NCI-H2081 treated with DMSO at 0.1 percent for 48 hours (cell line): ENCODE results near the gene POLD1.
"Not testable (repeated sequence)": the region's sequence is repeated elsewhere in the genome, so short reads cannot be mapped to it uniquely, and the experiment has no call there.

Source experiments
- DNase-seq: peaks from one replicate; lab custom pipeline; 2025; lab: John Stamatoyannopoulos, UW

The POLD1 gene

DNA sequence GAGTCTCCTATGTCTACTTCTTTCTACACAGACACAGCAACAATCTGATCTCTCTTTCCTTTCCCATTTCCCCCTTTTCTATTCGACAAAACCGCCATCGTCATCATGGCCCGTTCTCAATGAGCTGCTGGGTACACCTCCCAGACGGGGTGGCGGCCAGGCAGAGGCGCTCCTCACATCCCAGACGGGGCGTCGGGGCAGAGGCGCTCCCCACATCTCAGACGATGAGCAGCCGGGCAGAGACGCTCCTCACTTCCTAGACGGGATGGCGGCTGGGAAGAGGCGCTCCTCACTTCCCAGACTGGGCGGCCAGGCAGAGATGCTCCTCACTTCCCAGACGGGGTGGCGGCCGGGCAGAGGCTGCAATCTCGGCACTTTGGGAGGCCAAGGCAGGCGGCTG lies 6.8 kb downstream of the POLD1 start:
- not testable (repeated sequence) for DNase-seq

DNA sequence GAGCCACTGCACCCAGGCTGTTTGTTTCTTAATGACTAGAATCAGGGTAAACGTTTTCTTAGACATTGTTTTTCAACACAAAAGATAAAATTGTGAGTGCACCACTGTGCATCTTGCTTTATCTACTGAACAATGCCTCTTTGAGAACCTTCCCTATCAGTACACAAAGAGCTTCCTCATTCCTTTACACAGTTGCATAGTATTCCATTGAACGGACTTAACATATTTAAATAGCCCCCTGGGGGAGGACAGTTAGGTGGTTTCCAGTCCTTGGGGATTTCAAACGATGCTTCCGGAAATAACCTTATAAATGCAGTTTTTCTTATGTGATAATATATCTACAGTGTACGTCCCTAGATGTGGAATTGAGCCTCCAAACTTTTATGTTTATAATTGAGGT lies 8.6 kb downstream of the POLD1 start:
- no peak for DNase-seq

GRCh38 chr19:50393589-50393988 lies 9.4 kb downstream of the POLD1 start:
- no peak for DNase-seq

DNA sequence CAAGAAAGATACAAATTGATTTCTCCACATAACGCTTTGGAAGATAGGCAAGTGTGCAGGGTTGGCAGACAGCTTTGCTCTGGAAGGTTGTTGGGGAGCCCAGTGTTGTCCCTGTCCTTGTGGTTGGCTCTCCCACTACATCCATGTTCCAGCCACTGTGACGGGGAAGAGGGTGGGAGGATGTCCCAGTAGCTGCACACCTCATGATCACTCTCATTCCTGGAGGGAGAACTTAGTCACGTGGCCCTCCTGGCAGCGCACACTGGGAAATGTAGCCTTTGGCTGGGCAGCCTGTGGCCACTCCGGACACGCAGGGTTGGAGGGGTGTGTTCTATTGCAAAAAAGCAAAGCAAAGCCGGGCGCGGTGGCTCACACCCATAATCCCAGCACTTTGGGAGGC lies 9.9 kb downstream of the POLD1 start:
- no peak for DNase-seq

DNA sequence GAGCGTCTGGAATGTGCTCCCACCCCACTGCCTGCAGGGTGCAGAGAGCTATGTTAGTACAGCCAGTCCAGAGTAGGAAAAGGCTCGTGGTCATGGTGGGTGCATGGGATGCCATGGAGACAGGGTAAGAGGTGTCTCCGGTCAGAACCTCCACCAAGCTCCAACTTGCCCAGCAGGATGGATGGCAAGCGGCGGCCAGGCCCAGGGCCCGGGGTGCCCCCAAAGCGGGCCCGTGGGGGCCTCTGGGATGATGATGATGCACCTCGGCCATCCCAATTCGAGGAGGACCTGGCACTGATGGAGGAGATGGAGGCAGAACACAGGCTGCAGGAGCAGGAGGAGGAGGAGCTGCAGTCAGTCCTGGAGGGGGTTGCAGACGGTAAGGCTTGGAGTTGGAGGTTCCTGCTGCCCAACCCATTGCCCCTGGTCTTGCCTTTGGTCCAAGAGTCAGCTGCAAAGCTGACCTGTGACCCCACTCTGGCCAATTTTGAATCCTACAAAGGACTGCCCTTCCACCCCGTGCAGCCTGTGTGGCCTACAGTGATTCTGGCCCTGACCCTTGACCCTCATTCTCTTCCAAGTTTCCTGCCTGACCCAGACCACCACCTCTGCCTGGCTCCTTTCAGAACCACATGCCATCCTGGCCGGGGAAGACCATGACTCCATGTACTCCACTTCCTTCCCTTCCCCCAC lies 14.7 kb downstream of the POLD1 start:
- DNase-seq: no peak

DNA sequence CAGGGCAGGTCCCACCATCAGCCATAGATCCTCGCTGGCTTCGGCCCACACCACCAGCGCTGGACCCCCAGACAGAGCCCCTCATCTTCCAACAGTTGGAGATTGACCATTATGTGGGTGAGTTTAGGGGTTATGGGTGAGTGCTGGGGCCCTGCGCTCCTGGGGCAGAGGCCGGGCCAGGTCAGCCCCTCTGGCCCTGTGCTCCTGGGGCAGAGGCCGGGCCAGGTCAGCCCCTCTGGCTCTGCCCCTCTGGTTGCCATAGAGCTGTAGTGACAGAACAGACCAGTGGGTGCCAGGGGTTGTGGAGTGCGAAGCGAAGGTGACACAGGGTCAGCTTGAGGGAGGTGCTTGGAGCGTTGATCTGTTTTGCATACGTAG lies 15.2 kb downstream of the POLD1 start:
- no peak for DNase-seq

DNA sequence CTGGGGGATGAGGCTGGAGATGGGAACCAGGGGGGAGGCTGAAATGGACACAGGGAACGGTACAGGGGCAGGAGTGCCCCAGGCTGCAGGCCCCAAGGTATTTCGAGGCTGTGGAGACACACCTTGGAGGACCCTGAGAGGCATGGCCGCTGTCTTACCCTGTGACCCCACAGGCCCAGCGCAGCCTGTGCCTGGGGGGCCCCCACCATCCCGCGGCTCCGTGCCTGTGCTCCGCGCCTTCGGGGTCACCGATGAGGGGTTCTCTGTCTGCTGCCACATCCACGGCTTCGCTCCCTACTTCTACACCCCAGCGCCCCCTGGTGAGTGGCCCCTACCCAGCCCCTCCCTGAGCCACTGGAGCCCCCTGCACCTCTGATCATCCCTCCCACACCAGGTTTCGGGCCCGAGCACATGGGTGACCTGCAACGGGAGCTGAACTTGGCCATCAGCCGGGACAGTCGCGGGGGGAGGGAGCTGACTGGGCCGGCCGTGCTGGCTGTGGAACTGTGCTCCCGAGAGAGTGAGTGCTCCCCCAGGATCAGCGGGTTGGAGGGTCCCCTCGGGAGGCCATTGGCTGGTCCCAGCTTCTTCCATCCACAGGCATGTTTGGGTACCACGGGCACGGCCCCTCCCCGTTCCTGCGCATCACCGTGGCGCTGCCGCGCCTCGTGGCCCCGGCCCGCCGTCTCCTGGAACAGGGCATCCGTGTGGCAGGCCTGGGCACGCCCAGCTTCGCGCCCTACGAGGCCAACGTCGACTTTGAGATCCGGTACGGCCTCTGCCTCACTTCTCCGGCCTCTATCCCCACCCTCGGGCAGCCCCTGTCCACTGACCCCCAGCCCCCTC lies 17.7 kb downstream of the POLD1 start:
- DNase-seq: no peak

- DNase-seq: no peak
These were observed 18.6 kb downstream of the POLD1 start for GRCh38 chr19:50402544-50403301.

GRCh38 chr19:50406156-50406820 lies 22.1 kb downstream of the POLD1 start:
- no peak for DNase-seq

- DNase-seq: no peak
These were observed 22.7 kb downstream of the POLD1 start for GRCh38 chr19:50406829-50407228.

DNA sequence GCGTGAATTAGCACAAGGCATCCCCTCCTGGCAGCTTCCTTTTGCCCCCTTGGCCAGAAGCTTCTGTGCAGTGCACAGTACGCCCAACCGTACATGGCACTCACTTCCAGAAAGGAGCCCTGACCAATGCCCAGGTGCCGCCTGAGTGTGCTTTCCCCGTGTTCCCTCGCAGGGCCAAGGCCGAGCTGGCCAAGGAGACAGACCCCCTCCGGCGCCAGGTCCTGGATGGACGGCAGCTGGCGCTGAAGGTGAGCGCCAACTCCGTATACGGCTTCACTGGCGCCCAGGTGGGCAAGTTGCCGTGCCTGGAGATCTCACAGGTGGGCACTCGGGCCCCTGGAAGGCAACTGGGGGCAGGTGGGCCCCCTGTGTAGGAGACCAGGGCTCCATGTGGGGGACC lies 25.2 kb downstream of the POLD1 start:
- DNase-seq: no peak

- DNase-seq: no peak
These were observed 26.0 kb downstream of the POLD1 start for GRCh38 chr19:50410109-50410508.

- DNase-seq: no peak
These were observed 28.3 kb downstream of the POLD1 start for GRCh38 chr19:50412419-50412818.

- DNase-seq: no peak
These were observed 28.9 kb downstream of the POLD1 start for GRCh38 chr19:50413096-50413495.

- no peak for DNase-seq
These were observed 29.4 kb downstream of the POLD1 start for GRCh38 chr19:50413531-50413930.

DNA sequence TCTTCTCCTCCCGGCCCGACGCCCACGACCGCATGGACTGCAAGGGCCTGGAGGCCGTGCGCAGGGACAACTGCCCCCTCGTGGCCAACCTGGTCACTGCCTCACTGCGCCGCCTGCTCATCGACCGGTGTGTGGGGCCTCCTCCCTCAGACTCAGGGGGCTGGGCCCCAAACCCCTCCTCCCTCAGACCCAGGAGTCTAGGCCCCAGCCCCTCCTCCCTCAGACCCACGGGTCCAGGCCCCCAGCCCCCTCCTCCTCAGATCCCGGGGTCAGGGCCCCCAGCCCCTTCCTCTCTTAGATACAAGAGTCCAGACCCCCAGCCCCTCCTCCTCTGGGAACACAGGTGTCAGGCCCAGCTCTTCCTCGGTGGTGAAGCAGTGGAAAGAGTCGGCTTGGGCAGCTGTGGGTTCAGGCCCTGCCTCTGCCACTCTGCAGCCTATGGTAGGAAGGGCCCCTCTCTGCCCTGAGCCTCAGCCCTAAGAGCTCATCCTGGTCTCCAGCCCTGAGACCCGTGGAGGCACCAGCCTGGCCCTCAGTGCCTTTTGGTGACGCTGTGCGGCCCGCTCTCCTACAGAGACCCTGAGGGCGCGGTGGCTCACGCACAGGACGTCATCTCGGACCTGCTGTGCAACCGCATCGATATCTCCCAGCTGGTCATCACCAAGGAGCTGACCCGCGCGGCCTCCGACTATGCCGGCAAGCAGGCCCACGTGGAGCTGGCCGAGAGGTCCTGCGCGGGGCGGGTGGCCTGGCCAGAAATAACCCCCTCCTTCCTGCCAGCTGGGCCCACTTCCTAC lies 30.9 kb downstream of the POLD1 start:
- no peak for DNase-seq

GRCh38 chr19:50415661-50416033 lies 31.5 kb downstream of the POLD1 start:
- no peak for DNase-seq

DNA sequence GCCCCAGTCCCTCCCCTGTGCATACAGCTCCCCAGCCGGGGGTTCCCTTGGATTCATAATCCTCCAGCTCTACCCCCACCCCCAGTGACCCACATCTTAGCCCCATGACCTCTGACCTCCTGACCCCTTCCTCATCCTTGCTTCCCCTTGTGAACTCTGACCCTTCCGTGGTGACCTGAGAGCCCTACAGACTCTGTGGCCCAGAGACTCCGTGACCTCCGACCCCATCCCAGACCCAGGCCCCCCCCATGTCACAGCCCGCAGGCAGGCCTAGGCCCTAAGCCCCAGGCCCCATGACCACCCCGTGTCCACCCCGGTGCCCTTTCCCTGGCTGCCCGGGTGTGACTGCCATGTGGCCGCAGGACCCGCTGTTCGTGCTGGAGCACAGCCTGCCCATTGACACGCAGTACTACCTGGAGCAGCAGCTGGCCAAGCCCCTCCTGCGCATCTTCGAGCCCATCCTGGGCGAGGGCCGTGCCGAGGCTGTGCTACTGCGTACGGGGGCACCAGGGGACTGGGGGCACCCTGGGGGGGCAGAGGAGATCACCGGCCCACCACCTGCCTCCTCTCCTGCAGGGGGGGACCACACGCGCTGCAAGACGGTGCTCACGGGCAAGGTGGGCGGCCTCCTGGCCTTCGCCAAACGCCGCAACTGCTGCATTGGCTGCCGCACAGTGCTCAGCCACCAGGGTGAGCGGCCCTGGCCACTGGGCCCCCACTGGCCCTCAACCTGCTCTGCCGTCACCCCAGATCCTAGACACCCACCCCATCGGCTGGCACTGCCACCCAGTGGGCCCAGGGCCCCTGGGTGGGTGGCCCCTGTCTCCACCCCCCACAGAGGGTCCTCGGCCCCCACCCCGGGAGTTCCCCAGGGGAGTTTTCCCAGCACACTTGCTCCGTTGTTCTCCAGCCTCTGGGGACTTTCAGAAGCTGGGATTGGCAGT lies 32.2 kb downstream of the POLD1 start:
- DNase-seq: no peak

DNA sequence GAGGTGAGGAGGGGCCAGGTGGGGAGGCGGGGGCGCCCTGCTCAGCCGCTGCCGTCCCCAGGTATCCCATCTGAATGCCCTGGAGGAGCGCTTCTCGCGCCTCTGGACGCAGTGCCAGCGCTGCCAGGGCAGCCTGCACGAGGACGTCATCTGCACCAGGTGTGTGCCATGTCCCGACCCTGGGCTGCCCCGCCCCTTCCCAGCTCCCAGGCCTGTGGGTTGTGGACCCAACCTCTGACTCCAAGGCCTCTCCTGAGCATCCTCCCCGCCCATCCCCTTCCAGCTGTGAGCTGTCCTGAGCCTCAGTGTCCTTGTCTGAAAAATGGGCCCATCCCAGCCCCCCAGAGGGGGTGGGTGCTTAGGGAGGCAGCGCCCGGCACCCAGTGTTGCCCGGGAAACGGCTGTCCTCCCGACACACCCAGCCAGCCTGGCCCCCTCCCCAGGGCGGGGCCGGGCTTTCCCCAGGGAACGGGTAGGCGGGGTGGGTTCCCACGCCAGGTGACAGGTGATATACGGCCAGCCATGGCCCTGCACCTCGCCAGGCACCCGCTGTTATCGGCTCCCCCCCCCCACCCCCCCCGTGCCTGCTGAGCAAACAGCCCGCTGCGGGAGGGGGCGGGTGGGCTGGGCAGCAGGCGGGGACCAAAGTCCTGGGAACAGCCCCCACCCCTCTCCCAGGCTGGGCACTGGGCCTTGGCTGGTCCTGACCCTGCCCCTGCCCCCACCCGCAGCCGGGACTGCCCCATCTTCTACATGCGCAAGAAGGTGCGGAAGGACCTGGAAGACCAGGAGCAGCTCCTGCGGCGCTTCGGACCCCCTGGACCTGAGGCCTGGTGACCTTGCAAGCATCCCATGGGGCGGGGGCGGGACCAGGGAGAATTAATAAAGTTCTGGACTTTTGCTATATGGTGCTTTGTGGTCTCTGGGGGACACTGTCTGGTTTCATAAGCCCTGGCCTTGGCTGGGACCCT lies 33.2 kb downstream of the POLD1 start:
- no peak for DNase-seq
